RWPE2 (cell line): ENCODE measurements around the gene KIF16B.

Experiments used
- ATAC-seq: fragments of 200-7000 bp; cut with Tn5 transposase; 3 replicates; pipeline ENCODE4 v1.9.1; 2021; ENCODE audit warnings: low read depth
- DNase-seq: peaks from one replicate; pipeline ENCODE4 v3.0.0-alpha.2; 2020; ENCODE audit warnings: low spot score
- H3K27ac ChIP-seq: fragments of 450-650 bp; 2 replicates; pipeline ENCODE4 v1.5.1; 2017; ENCODE audit warnings: mild to moderate bottlenecking; ENCODE audit not compliant: poor library complexity, severe bottlenecking
- H3K27me3 ChIP-seq: fragments of 250-450 bp; sonication (Bioruptor Pico); 2 replicates; pipeline ENCODE4 v1.5.1; 2021; ENCODE audit warnings: mild to moderate bottlenecking, moderate library complexity; ENCODE audit not compliant: insufficient read depth, poor library complexity, severe bottlenecking
- H3K36me3 ChIP-seq: fragments of 250-450 bp; sonication (Bioruptor Pico); 2 replicates; pipeline ENCODE4 v1.5.1; 2020; ENCODE audit warnings: low read depth, mild to moderate bottlenecking, moderate library complexity
- H3K4me1 ChIP-seq: fragments of 250-450 bp; sonication (Bioruptor Pico); 2 replicates; pipeline ENCODE4 v1.5.1; 2021; ENCODE audit warnings: mild to moderate bottlenecking, moderate library complexity; ENCODE audit not compliant: insufficient read depth, poor library complexity, severe bottlenecking
- H3K4me3 ChIP-seq: fragments of 250-450 bp; sonication (Bioruptor Pico); 2 replicates; pipeline ENCODE4 v1.5.1; 2021; ENCODE audit warnings: mild to moderate bottlenecking, moderate library complexity; ENCODE audit not compliant: severe bottlenecking
- H3K9me3 ChIP-seq: fragments of 250-450 bp; sonication (Bioruptor Pico); 2 replicates; pipeline ENCODE4 v1.5.1; 2021; ENCODE audit warnings: mild to moderate bottlenecking, moderate library complexity; ENCODE audit not compliant: severe bottlenecking
- CTCF ChIP-seq: fragments of 450-650 bp; IDR thresholded peaks from one replicate; pipeline ENCODE4 v1.5.1; 2017; ENCODE audit warnings: mild to moderate bottlenecking, moderate library complexity; ENCODE audit not compliant: poor library complexity, severe bottlenecking

KIF16B gene

GRCh38 chr20:16451982-16452381 is 121.3 kb downstream of the KIF16B start:
- Histone ChIP-seq H3K4me3 (no peak overlapping the region), H3K27ac (no peak overlapping the region), H3K4me1 (no peaks in the 10 kb centered on the region), H3K9me3 (no peaks in the 10 kb centered on the region), H3K36me3 (no peaks in the 10 kb centered on the region), H3K27me3 (no peaks in the 10 kb centered on the region)
- TF ChIP-seq CTCF = no peak
- DNase-seq (no peak), ATAC-seq (no peak)

GRCh38 chr20:16451001-16451400 is 122.2 kb downstream of the KIF16B start:
- Histone ChIP-seq H3K27ac (no peak overlapping the region), H3K36me3 (no peaks in the 10 kb centered on the region), H3K4me3 (no peak overlapping the region), H3K9me3 (no peaks in the 10 kb centered on the region), H3K27me3 (no peaks in the 10 kb centered on the region), H3K4me1 (no peaks in the 10 kb centered on the region)
- no peak for TF ChIP-seq CTCF
- ATAC-seq = no peak
- no peak for DNase-seq

- H3K27me3 ChIP-seq = no peaks in the 10 kb centered on the region
- no peak overlapping the region for H3K4me3 ChIP-seq
- H3K9me3 ChIP-seq = no peaks in the 10 kb centered on the region
- no peaks in the 10 kb centered on the region for H3K4me1 ChIP-seq
- ATAC-seq = no peak
- no peak for TF ChIP-seq CTCF
- no peak overlapping the region for H3K27ac ChIP-seq
- DNase-seq = no peak
- H3K36me3 ChIP-seq = no peaks in the 10 kb centered on the region
Observed at GRCh38 chr20:16446991-16447390, 126.3 kb downstream of the KIF16B start.

GRCh38 chr20:16446246-16446645 is 127.0 kb downstream of the KIF16B start:
- H3K27me3 ChIP-seq = no peaks in the 10 kb centered on the region
- no peak for DNase-seq
- no peaks in the 10 kb centered on the region for H3K36me3 ChIP-seq
- H3K9me3 ChIP-seq = no peaks in the 10 kb centered on the region
- H3K4me3 ChIP-seq = no peak overlapping the region
- no peak for ATAC-seq
- no peak for TF ChIP-seq CTCF
- H3K4me1 ChIP-seq = no peaks in the 10 kb centered on the region
- no peak overlapping the region for H3K27ac ChIP-seq

- no peaks in the 10 kb centered on the region for H3K4me1 ChIP-seq
- no peak overlapping the region for H3K4me3 ChIP-seq
- ATAC-seq = no peak
- H3K27me3 ChIP-seq = no peaks in the 10 kb centered on the region
- no peak for DNase-seq
- TF ChIP-seq CTCF = no peak
- no peaks in the 10 kb centered on the region for H3K36me3 ChIP-seq
- no peak overlapping the region for H3K27ac ChIP-seq
- no peaks in the 10 kb centered on the region for H3K9me3 ChIP-seq
Observed at GRCh38 chr20:16445482-16445881, 127.8 kb downstream of the KIF16B start.
